GM23338 (cell line): ENCODE results near the gene CNTNAP4. TPM values are rescaled to one million over a fixed set of nuclear protein-coding genes. Genes with fewer than 3 reads are reported as not detected.

ENCODE experiments used
- ATAC-seq: fragments of 200-7000 bp; cut with Tn5 transposase; 3 replicates; pipeline ENCODE4 v1.9.1; 2020
- DNase-seq: peaks from one replicate; pipeline ENCODE4 v3.0.0-alpha.2; 2015; ENCODE audit warnings: low spot score
- H2AFZ ChIP-seq: fragments of 200-600 bp; sonication (generic); 2 replicates; pipeline ENCODE4 v1.8.0; 2016; ENCODE audit warnings: antibody characterized with exemption, mild to moderate bottlenecking, moderate library complexity
- H3F3A ChIP-seq: fragments of 200-600 bp; sonication (generic); replicated peaks from 2 replicates; pipeline ENCODE4 v1.8.0; 2017; ENCODE audit warnings: antibody characterized with exemption, mixed run types, low read depth
- H3K27ac ChIP-seq: fragments of 200-600 bp; sonication (generic); 2 replicates; pipeline ENCODE4 v1.6.1; 2016; ENCODE audit warnings: low read depth
- H3K27me3 ChIP-seq: fragments of 200-600 bp; sonication (generic); 2 replicates; pipeline ENCODE4 v1.8.0; 2016; ENCODE audit warnings: mild to moderate bottlenecking, mixed run types, moderate library complexity; ENCODE audit not compliant: insufficient read depth
- H3K36me3 ChIP-seq: fragments of 200-600 bp; sonication (generic); 2 replicates; pipeline ENCODE4 v1.8.0; 2016; ENCODE audit warnings: mild to moderate bottlenecking; ENCODE audit not compliant: insufficient read depth
- H3K4me1 ChIP-seq: fragments of 200-600 bp; sonication (generic); 2 replicates; pipeline ENCODE4 v1.8.0; 2016; ENCODE audit warnings: mild to moderate bottlenecking, moderate library complexity; ENCODE audit not compliant: insufficient read depth
- H3K4me2 ChIP-seq: fragments of 200-600 bp; sonication (generic); 2 replicates; pipeline ENCODE4 v1.7.1; 2017; ENCODE audit warnings: mixed run types
- H3K4me3 ChIP-seq: fragments of 200-600 bp; sonication (generic); 2 replicates; pipeline ENCODE4 v1.6.1; 2016; ENCODE audit warnings: mixed run types
- H3K79me2 ChIP-seq: fragments of 200-600 bp; sonication (generic); replicated peaks from 2 replicates; pipeline ENCODE4 v1.8.0; 2017; ENCODE audit warnings: mild to moderate bottlenecking; ENCODE audit not compliant: insufficient read depth
- H3K9me2 ChIP-seq: fragments of 200-600 bp; sonication (generic); 2 replicates; pipeline ENCODE4 v1.8.0; 2017; ENCODE audit not compliant: insufficient read depth
- H4K20me1 ChIP-seq: fragments of 200-600 bp; sonication (generic); replicated peaks from 2 replicates; pipeline ENCODE4 v1.8.0; 2017; ENCODE audit warnings: mild to moderate bottlenecking; ENCODE audit not compliant: insufficient read depth
- H3K27ac Mint-ChIP-seq: 2 replicates; pipeline ENCODE4 v1.8.0; 2020; ENCODE audit warnings: inconsistent platforms, mild to moderate bottlenecking, moderate library complexity, mixed read lengths
- H3K27me3 Mint-ChIP-seq: 3 replicates; pipeline ENCODE4 v1.8.0; 2022; ENCODE audit warnings: low read depth, mild to moderate bottlenecking, moderate library complexity, mixed read lengths, inconsistent platforms; ENCODE audit not compliant: insufficient read depth, poor library complexity
- H3K36me3 Mint-ChIP-seq: 3 replicates; pipeline ENCODE4 v1.8.0; 2021; ENCODE audit warnings: low read depth, mild to moderate bottlenecking, inconsistent platforms, moderate library complexity, mixed read lengths
- H3K4me1 Mint-ChIP-seq: 3 replicates; pipeline ENCODE4 v1.8.0; 2020; ENCODE audit warnings: mild to moderate bottlenecking, inconsistent platforms, mixed read lengths
- H3K4me3 Mint-ChIP-seq: 3 replicates; pipeline ENCODE4 v1.8.0; 2021; ENCODE audit warnings: moderate library complexity, mild to moderate bottlenecking, inconsistent platforms, mixed read lengths
- H3K9me3 Mint-ChIP-seq: 3 replicates; pipeline ENCODE4 v1.8.0; 2020; ENCODE audit warnings: moderate library complexity, mild to moderate bottlenecking, inconsistent platforms, mixed read lengths
- CREB1 ChIP-seq: fragments of 250-450 bp; sonication (Bioruptor Pico); IDR thresholded peaks from 2 replicates; pipeline ENCODE4 v1.5.0; 2020; ENCODE audit warnings: low read depth, mild to moderate bottlenecking, moderate library complexity
- ETS1 ChIP-seq: IDR thresholded peaks from 2 replicates; pipeline ENCODE4 v1.6.1; 2016; ENCODE audit warnings: antibody characterized with exemption
- EZH2 ChIP-seq: fragments of 200-600 bp; sonication (generic); IDR thresholded peaks from one replicate; pipeline ENCODE4 v1.8.0; 2017; ENCODE audit warnings: antibody characterized with exemption, mild to moderate bottlenecking, low read depth; ENCODE audit not compliant: unreplicated experiment
- EZH2phosphoT487 ChIP-seq: fragments of 200-600 bp; sonication (generic); IDR thresholded peaks from one replicate; pipeline ENCODE4 v1.8.1; 2018; ENCODE audit warnings: antibody characterized with exemption; ENCODE audit not compliant: unreplicated experiment
- JUNB ChIP-seq: IDR thresholded peaks from one replicate; pipeline ENCODE4 v1.6.1; 2016; ENCODE audit warnings: antibody characterized with exemption; ENCODE audit not compliant: unreplicated experiment
- NANOG ChIP-seq: IDR thresholded peaks from 2 replicates; pipeline ENCODE4 v1.6.1; 2016; ENCODE audit warnings: antibody characterized with exemption, borderline replicate concordance
- POLR2AphosphoS5 ChIP-seq: IDR thresholded peaks from 2 replicates; pipeline ENCODE4 v1.6.1; 2016; ENCODE audit warnings: antibody characterized with exemption, low read depth
- REST ChIP-seq: IDR thresholded peaks from one replicate; pipeline ENCODE4 v1.6.1; 2018; ENCODE audit warnings: antibody characterized with exemption; ENCODE audit not compliant: unreplicated experiment
- STAT1 ChIP-seq: IDR thresholded peaks from one replicate; pipeline ENCODE4 v1.6.1; 2016; ENCODE audit warnings: antibody characterized with exemption; ENCODE audit not compliant: unreplicated experiment
- ZNF114 ChIP-seq: fragments of 250-450 bp; sonication (Bioruptor Pico); IDR thresholded peaks from 2 replicates; pipeline ENCODE4 v1.5.0; 2020; ENCODE audit warnings: mild to moderate bottlenecking, moderate library complexity
- ZNF331 ChIP-seq: fragments of 250-450 bp; sonication (Bioruptor Pico); IDR thresholded peaks from 2 replicates; pipeline ENCODE4 v1.5.0; 2020; ENCODE audit warnings: low read depth, mild to moderate bottlenecking, moderate library complexity
- ZNF462 ChIP-seq: fragments of 250-450 bp; sonication (Bioruptor Pico); IDR thresholded peaks from 2 replicates; pipeline ENCODE4 v1.5.0; 2020; ENCODE audit warnings: mild to moderate bottlenecking, moderate library complexity
- polyA plus RNA-seq: library from polyadenylated mRNA; unstranded; fragments of >200 nt; fragmentation: Nextera tagmentation; extraction: Ambion mirVana; gene quantifications from 2 replicates; pipeline ENCODE4 v1.2.1, GENCODE V29; 2016
- total RNA-seq: library from RNA; depleted of rRNA; stranded (reverse); fragments of >200 nt; shearing (Covaris generic); gene quantifications from 2 replicates; pipeline ENCODE4 v1.2.3, GENCODE V29; 2014
- TF ChIP-seq, protein P1 (sequence below), 2 experiments: fragments of 200-600 bp in 1 of 2; sonication (generic) in 1 of 2; conservative IDR thresholded peaks; 2 replicates each; pipeline versions ENCODE4 v1.5.1 to v1.6.1; 2016 to 2017; ENCODE audit warnings: antibody characterized with exemption in 2 of 2, low read depth in 2 of 2, mild to moderate bottlenecking in 2 of 2, moderate library complexity in 1 of 2

The CNTNAP4 gene
- total and polyA plus RNA-seq, 2 experiments from 2014 or later: not detected

GRCh38 chr16:76228546-76229146 lies 48.6 kb upstream of the CNTNAP4 start:
- Histone ChIP-seq H3K4me2 (no peak overlapping the region), H3K36me3 (no peaks in the 10 kb centered on the region), H3K79me2 (no peaks in the 10 kb centered on the region), H3K27me3 (peaks cover 34% of the 10 kb centered on the region), H3K9me2 (no peaks in the 10 kb centered on the region), H3F3A (no peaks in the 10 kb centered on the region), H4K20me1 (no peaks in the 10 kb centered on the region; the same call in 1 of the 2 replicates), H2AFZ (no peak overlapping the region), H3K4me1 (peaks cover 8% of the 10 kb centered on the region), H3K27ac (no peak overlapping the region), H3K4me3 (no peak overlapping the region)
- TF ChIP-seq STAT1 (no peak), ZNF114 (CRISPR knock-in tag) (no peak), EZH2phosphoT487 (no peak), CREB1 (no peak), ETS1 (no peak), ZNF462 (CRISPR knock-in tag) (no peak), POLR2AphosphoS5 (no peak), JUNB (no peak), EZH2 (no peak), NANOG (no peak), ZNF331 (CRISPR knock-in tag) (no peak), REST (no peak)
- TF ChIP-seq, protein P1, sequence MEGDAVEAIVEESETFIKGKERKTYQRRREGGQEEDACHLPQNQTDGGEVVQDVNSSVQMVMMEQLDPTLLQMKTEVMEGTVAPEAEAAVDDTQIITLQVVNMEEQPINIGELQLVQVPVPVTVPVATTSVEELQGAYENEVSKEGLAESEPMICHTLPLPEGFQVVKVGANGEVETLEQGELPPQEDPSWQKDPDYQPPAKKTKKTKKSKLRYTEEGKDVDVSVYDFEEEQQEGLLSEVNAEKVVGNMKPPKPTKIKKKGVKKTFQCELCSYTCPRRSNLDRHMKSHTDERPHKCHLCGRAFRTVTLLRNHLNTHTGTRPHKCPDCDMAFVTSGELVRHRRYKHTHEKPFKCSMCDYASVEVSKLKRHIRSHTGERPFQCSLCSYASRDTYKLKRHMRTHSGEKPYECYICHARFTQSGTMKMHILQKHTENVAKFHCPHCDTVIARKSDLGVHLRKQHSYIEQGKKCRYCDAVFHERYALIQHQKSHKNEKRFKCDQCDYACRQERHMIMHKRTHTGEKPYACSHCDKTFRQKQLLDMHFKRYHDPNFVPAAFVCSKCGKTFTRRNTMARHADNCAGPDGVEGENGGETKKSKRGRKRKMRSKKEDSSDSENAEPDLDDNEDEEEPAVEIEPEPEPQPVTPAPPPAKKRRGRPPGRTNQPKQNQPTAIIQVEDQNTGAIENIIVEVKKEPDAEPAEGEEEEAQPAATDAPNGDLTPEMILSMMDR (conservative IDR thresholded peaks at IDR 0.05; ENCODE audit: low read depth in 2 of 2): no peak
- no peak for DNase-seq
- Mint-ChIP-seq H3K36me3 (peaks cover 2% of the 10 kb centered on the region; the same call in 2 of the 3 replicates), H3K9me3 (peaks cover 76% of the 10 kb centered on the region), H3K4me3 (no peak overlapping the region), H3K27me3 (peaks cover 11% of the 10 kb centered on the region), H3K4me1 (no peaks in the 10 kb centered on the region; the same call in 2 of the 3 replicates), H3K27ac (no peak overlapping the region)
- no peak for ATAC-seq
